GM19025 (cell line): ENCODE results near the gene GGA2.
"Not testable (repeated sequence)": the region's sequence is repeated elsewhere in the genome, so short reads cannot be mapped to it uniquely, and the experiment has no call there.

ENCODE experiments used
- ATAC-seq: cut with Tn5 transposase; IDR thresholded peaks from one replicate; pipeline ENCODE4 v1.9.1; 2021; ENCODE audit warnings: mild to moderate bottlenecking, low read depth, moderate library complexity; ENCODE audit not compliant: unreplicated experiment

Gene GGA2

GRCh38 chr16:23483492-23483891 is 26.8 kb downstream of the GGA2 start:
- not testable (repeated sequence) for ATAC-seq

- ATAC-seq: peak; percentile 75
Measured at GRCh38 chr16:23482778-23483177, 27.5 kb downstream of the GGA2 start.

GRCh38 chr16:23480257-23480656 is 30.0 kb downstream of the GGA2 start:
- no peak for ATAC-seq

GRCh38 chr16:23479138-23479537 is 31.2 kb downstream of the GGA2 start:
- no peak for ATAC-seq

- ATAC-seq: no peak
Measured at GRCh38 chr16:23478566-23478965, 31.7 kb downstream of the GGA2 start.

GRCh38 chr16:23476289-23476688 is 34.0 kb downstream of the GGA2 start:
- no peak for ATAC-seq

GRCh38 chr16:23469814-23470213 is 40.5 kb downstream of the GGA2 start:
- ATAC-seq: no peak

- ATAC-seq: no peak
Measured at GRCh38 chr16:23466162-23466885, 44.0 kb downstream of the GGA2 start.

GRCh38 chr16:23465179-23465578 is 45.1 kb downstream of the GGA2 start:
- ATAC-seq: no peak

GRCh38 chr16:23464196-23464595 is 46.1 kb downstream of the GGA2 start:
- ATAC-seq: no peak

GRCh38 chr16:23462994-23463393 is 47.3 kb downstream of the GGA2 start:
- ATAC-seq: not testable (repeated sequence)

- no peak for ATAC-seq
Measured at GRCh38 chr16:23453338-23454052, 56.8 kb downstream of the GGA2 start.

GRCh38 chr16:23452572-23453337 is 57.5 kb downstream of the GGA2 start, which contains the start of gene COG7:
COG7 (minus strand) TSS chr16:23453189; CDS start chr16:23452994, 195 bp downstream.
- peak; percentile 85 for ATAC-seq

GRCh38 chr16:23452221-23452571 is 58.1 kb downstream of the GGA2 start:
- no peak for ATAC-seq

GRCh38 chr16:23448392-23448791 is 61.9 kb downstream of the GGA2 start:
- ATAC-seq: no peak

GRCh38 chr16:23437542-23437941 is 72.8 kb downstream of the GGA2 start:
- ATAC-seq: not testable (repeated sequence)

- ATAC-seq: no peak
Measured at GRCh38 chr16:23436951-23437350, 73.3 kb downstream of the GGA2 start.

GRCh38 chr16:23435500-23435899 is 74.8 kb downstream of the GGA2 start:
- ATAC-seq: no peak

GRCh38 chr16:23434380-23434779 is 75.9 kb downstream of the GGA2 start:
- no peak for ATAC-seq

- ATAC-seq: no peak
Measured at GRCh38 chr16:23433261-23433920, 76.9 kb downstream of the GGA2 start.
